T47D (cell line): ENCODE data around the gene ATP2C2.
"Not testable (repeated sequence)": the region's sequence is repeated elsewhere in the genome, so short reads cannot be mapped to it uniquely, and the experiment has no call there.

Source experiments
- DNase-seq, 2 experiments: peaks; one replicate each; pipeline versions ENCODE4 v3.0.0 to v3.0.0-alpha.2; 2011 to 2012; ENCODE audit warnings: low read depth in 1 of 2, low spot score in 1 of 2
- JUND ChIP-seq: IDR thresholded peaks from 2 replicates; pipeline ENCODE4 v1.6.1; 2012; ENCODE audit warnings: low read depth
- in situ Hi-C: cut with HindIII; loops from 2 replicates; pipeline ENCODE4 v1.10.0; 2016; ENCODE audit warnings: low sequenced_read_pairs, low pct_unique_long_range_greater_than_20kb

ATP2C2 gene

GRCh38 chr16:84416407-84417321, 48.3 kb downstream of the ATP2C2 start:
- in situ Hi-C loops, result no loop called here
- DNase-seq, result no peak
- no peak for TF ChIP-seq JUND

DNA sequence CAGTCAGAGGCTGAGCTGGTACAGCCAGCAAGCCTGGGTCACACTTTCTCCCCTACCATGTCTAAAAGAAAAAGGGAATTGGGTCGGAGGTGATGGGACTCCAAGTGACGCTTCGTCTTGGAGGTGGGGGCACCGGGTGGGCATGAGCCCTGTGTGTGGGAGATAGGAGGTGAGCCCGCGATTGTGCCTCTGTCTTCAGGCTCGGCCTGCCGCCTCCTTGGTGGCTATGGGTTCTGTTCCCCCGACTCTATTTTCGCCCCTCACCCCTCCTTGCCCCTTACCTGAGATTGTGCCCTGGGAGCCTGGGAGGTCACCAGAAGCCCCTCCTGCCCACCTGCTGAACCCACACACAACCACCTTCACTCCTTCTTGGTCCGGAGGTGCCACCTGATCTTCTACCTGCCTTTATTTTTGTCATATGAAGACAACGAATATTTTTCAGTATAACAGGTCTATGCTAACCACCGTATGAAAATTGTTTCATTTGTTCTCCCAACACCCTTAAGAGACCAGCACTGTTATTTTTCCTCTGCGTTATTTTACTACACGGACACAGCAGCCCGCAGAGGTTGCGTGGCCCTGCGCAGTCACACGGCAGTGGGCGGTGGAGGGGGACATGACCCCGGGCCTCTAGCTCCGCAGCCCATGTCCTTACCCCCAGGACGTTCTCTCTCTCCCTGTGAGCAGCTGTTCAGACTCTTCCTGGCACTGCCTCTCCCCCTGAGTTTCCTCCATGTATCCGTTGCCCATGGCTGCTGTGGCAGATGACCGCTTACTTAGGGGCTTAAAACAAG, 49.9 kb downstream of the ATP2C2 start:
- DNase-seq, result no peak
- TF ChIP-seq JUND, result no peak
- in situ Hi-C loops, result no loop called here

- in situ Hi-C loops, result no loop called here
- no peak for TF ChIP-seq JUND
- no peak for DNase-seq
Observed at GRCh38 chr16:84419730-84420129, 51.4 kb downstream of the ATP2C2 start.

GRCh38 chr16:84420556-84420955, 52.2 kb downstream of the ATP2C2 start:
- DNase-seq, in situ Hi-C loops: not testable (repeated sequence)

GRCh38 chr16:84421081-84421937, 53.0 kb downstream of the ATP2C2 start:
- in situ Hi-C loops, result no loop called here
- no peak for TF ChIP-seq JUND
- DNase-seq, result no peak

GRCh38 chr16:84421938-84422220, 53.5 kb downstream of the ATP2C2 start:
- in situ Hi-C loops, result no loop called here
- no peak for DNase-seq
- no peak for TF ChIP-seq JUND

DNA sequence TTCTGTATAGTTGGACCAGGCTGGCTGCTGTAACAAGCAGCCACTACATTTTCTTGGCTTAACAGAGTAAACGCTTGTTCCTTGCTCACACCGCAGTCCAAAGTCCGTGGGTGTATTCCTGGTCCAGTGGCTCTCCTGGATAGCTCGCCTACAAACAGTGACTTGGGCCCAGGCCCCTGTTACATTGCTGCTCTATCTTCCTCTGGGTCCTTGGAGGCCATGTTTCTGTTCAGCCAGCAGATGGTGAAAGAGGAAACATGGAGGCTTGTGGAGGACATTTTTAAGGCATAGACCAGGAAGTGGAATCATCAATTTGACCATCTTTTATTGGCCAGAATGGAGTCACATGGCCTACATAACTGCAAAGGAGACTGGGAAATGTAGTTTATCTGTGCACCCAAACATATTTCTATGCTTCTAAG, 55.1 kb downstream of the ATP2C2 start:
- DNase-seq, result peak; percentile 48 to 73
- TF ChIP-seq JUND, result no peak
- in situ Hi-C loops, result no loop called here

DNA sequence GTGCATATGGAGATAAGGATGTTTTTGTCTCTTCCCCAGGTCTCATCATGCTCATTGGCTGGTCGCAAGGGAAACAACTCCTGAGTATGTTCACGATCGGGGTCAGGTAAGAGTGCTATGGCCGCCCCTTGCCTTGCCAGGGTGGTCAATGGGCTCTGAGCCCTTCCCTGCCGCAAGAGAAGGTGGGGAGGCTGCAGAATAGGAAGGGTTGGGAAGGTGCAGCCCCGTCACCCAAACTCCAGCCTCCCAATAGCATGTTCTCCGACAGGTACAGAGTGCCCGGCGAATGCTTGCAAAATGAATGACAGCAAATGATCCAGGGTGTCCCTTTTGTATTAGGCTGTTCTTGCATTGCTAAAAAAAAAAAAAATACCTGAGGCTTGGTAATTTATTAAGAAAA, 57.4 kb downstream of the ATP2C2 start:
- DNase-seq, result no peak
- in situ Hi-C loops, result no loop called here
- no peak for TF ChIP-seq JUND

DNA sequence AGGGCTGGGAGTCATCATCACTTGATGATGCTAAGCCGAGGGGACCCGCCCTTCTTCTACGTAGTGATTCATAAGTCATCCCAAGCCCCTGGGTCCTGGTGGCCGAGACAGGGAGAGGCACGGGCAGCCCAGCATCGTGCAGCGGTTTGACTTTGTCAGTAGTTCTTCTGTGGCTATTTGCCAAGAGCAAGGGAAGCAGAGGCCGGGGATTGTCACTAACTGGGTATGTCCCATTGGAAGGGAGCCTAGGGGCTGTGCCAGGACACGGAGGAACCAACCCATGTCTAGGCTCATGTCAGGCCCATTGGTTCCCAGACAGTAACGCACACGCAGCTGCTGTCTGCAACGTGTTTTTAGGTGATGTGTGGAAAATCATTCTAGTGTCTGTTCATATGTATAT, 58.5 kb downstream of the ATP2C2 start:
- TF ChIP-seq JUND, result no peak
- no peak for DNase-seq
- in situ Hi-C loops, result no loop called here

DNA sequence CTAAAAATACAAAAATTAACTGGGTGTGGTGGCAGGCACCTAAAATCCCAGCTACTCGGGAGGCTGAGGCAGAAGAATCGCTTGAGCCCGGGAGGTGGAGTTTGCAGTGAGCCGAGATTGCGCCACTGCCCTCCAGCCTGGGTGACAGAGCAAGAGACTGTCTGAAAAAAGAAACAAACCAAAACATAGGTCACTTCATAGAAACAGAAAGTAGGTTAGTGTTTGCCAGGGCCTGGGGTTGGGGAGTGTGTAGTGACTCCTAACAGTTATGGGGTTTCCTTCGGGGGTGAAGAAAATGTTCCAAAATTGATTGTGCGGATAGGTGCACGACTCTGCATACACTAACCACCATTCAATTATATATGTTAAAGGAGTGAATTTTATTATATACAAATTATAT, 59.2 kb downstream of the ATP2C2 start:
- in situ Hi-C loops, result no loop called here
- TF ChIP-seq JUND, result no peak
- DNase-seq, result no peak

- no peak for TF ChIP-seq JUND
- no peak for DNase-seq
- in situ Hi-C loops, result no loop called here
Observed at GRCh38 chr16:84430860-84431259, 62.5 kb downstream of the ATP2C2 start.

- in situ Hi-C loops, result no loop called here
- TF ChIP-seq JUND, result no peak
- DNase-seq, result no peak
Observed at GRCh38 chr16:84434800-84435199, 66.5 kb downstream of the ATP2C2 start.
